Heart right ventricle (tissue), 16 donors: ENCODE measurements around the gene DENND4B. TPM values are rescaled to one million over a fixed set of nuclear protein-coding genes. Genes with fewer than 3 reads are reported as not detected.

Source experiments
- ATAC-seq, 8 donors: fragments of 200-7000 bp; cut with Tn5 transposase; one replicate each; pipeline ENCODE4 v1.9.1; 2020; ENCODE audit warnings: mild to moderate bottlenecking in 8 of 8, moderate library complexity in 8 of 8, moderate number of reproducible peaks in 1 of 8
- DNase-seq, 2 donors: peaks; one replicate each; pipeline ENCODE4 v3.0.0-alpha.2; 2020
- H3K27ac ChIP-seq, 10 donors: fragments of 200-600 bp; sonication (generic) in 2 of 10; one replicate each; pipeline versions ENCODE4 v1.5.0 to v1.8.0; 2020 to 2022; ENCODE audit warnings: mild to moderate bottlenecking in 3 of 10
- H3K27me3 ChIP-seq, 7 donors: fragments of 200-600 bp; one replicate each; pipeline ENCODE4 v1.8.0; 2021 to 2022; ENCODE audit warnings: mild to moderate bottlenecking in 2 of 7
- H3K36me3 ChIP-seq, 9 donors: fragments of 200-600 bp; sonication (generic) in 1 of 9; one replicate each; pipeline versions ENCODE4 v1.5.0 to v1.8.0; 2020 to 2022; ENCODE audit warnings: mild to moderate bottlenecking in 2 of 9
- H3K4me1 ChIP-seq, 9 donors: fragments of 200-600 bp; sonication (generic) in 1 of 9; one replicate each; pipeline versions ENCODE4 v1.5.0 to v1.8.0; 2020 to 2022; ENCODE audit warnings: mild to moderate bottlenecking in 4 of 9
- H3K4me3 ChIP-seq, 10 donors: fragments of 200-600 bp; sonication (generic) in 2 of 10; one replicate each; pipeline versions ENCODE4 v1.5.0 to v1.8.0; 2020 to 2022; ENCODE audit warnings: mild to moderate bottlenecking in 7 of 10, moderate library complexity in 2 of 10
- H3K9me3 ChIP-seq, 11 donors: fragments of 200-600 bp in 10 of 11; sonication (generic) in 2 of 11; one replicate each; pipeline versions ENCODE4 v1.5.0 to v1.8.0; 2013 to 2022; ENCODE audit warnings: mild to moderate bottlenecking in 2 of 11, control low read depth in 1 of 11, moderate library complexity in 1 of 11
- WGBS, 2 donors: extraction: QIAGEN DNeasy Blood & Tissue Kit; methylation state at CpG; one replicate each; pipeline ENCODE4 v1.1.7; 2013; ENCODE audit warnings: inconsistent platforms in 1 of 2; 5-methylcytosine and 5-hydroxymethylcytosine counted together
- intact Hi-C, 10 donors: fragments of 100-400 bp; cut with DNase I; formaldehyde crosslinking; loops; one replicate each; pipeline versions ENCODE4 v1.11.1 to v1.14.2; 2022
- polyA plus RNA-seq, 2 donors: library from polyadenylated mRNA; stranded (reverse); fragments of 200-250 nt; gene quantifications; one replicate each; pipeline ENCODE4 v1.2.3, GENCODE V29; 2013
- total RNA-seq, 10 donors: library from RNA; stranded (reverse); fragmentation: NEBNext Ultra II Directional in 3 of 10; extraction: Animal tissue kit (Norgen Biotek cat#: 25700) in 3 of 10; gene quantifications; one replicate each; pipeline versions ENCODE4 v1.2.1 to v1.2.4, GENCODE V29; 2021 to 2023
- TF ChIP-seq, protein P1 (sequence below), 9 donors: fragments of 200-600 bp; sonication (generic) in 2 of 9; IDR thresholded peaks; one replicate each; pipeline versions ENCODE4 v1.5.0 to v1.8.0; 2021 to 2022; ENCODE audit warnings: antibody characterized with exemption in 9 of 9, mild to moderate bottlenecking in 5 of 9, moderate library complexity in 1 of 9
- donor health status: Arrhythmogenic right ventricular cardiomyopathy.
- donor health status: ischemic (EF 13 %, LVEDD 7.1; RV severe dilation, severe dysfunction).
- donor health status: healthy with polysubstance abuse.
- donor health status: DM: no; HTN: yes; CAD: no.
- donor health status: DM: no; HTN: no; CAD: no.
- donor health status: ischemic (EF 25% LVEDD 6.9; RV normal size, moderate dysfunction).
- donor health status: ischemic (EF 25% LVEDD 5.7; RV mildly dilated, moderate dysfunction).
- donor health status: healthy.
- donor health status: DM: yes; HTN: yes; CAD: no.
- donor health status: Ischemic cardiomyopathy.
- donor health status: ischemic (EF 35%, LVEDD 5.7; RV mildly dilated, moderate dysfunction).
- donor health status: nonischemic (EF 11% LVEDD 7.7; RV severe dilation, severe dysfunction).
- donor health status: DM: yes; HTN: yes; CAD: no.
- donor health status: PGD.
- donor health status: ischemic (EF 29% LVEDD 5.4; RV normal size, mild dysfunction).
- donor health status: nonischemic (EF 23%, LVEDD 6.1; RV moderate dilation, normal function).

Gene DENND4B
- total and polyA plus RNA-seq, 12 donors, result 23.7 to 68.2 (median 39.0) TPM

DNA sequence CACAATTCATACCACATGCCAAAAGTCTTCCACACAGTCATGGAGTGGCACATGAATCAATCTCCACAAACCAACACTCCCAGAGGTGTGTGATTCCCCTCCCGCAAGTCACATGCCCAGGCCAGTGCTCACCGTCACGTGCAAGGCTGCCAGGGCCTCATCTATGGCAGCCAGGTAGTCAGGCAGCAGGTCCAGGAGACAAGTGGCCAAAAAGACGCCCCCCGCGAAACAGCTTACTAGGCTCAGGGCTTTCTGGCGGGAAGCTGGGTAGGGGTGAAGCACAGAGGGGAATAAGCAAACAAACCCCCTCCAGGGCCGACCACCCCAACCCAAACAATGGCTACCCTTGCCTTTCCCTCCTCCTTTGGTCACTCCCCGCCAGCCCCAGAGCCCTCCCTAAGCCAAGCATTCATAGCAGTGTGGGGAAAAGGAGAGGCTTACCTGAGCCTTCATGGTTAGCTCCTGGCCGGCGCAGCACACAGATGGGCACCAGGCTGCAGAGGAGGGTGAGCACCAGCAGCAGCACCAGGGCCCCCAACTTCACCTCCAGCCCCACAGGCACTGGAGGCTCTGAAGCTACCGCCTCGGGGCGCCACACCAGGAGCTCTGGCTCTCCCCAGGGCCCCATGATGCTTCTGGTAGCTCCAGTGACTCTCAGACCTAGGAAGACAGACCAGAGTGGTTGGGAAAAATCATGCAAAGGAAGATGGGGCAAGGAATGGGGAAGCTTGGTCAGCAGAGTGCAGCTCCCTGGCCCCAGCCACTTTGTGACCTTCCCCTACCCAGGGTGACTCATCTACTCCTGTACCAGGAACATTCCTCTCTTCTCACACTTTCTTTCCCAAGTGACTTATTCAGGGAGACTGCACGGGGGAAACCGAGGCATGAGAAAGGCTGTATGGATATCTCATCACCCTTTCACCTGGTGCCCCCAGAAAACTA lies 15.8 kb upstream of the DENND4B start:
- Histone ChIP-seq H3K4me3 (peak overlapping the region; percentile 43 to 83 (median 76)), H3K4me1 (peaks cover 25 to 79% (median 57%) of the 10 kb centered on the region in 9 donors), H3K27ac (peak overlapping the region; percentile 90 to 98 (median 96)), H3K27me3 (no peaks in the 10 kb centered on the region), H3K36me3 (peaks cover 0 to 29% (median 10%) of the 10 kb centered on the region in 9 donors), H3K9me3 (no peaks in the 10 kb centered on the region)
- TF ChIP-seq, protein P1, sequence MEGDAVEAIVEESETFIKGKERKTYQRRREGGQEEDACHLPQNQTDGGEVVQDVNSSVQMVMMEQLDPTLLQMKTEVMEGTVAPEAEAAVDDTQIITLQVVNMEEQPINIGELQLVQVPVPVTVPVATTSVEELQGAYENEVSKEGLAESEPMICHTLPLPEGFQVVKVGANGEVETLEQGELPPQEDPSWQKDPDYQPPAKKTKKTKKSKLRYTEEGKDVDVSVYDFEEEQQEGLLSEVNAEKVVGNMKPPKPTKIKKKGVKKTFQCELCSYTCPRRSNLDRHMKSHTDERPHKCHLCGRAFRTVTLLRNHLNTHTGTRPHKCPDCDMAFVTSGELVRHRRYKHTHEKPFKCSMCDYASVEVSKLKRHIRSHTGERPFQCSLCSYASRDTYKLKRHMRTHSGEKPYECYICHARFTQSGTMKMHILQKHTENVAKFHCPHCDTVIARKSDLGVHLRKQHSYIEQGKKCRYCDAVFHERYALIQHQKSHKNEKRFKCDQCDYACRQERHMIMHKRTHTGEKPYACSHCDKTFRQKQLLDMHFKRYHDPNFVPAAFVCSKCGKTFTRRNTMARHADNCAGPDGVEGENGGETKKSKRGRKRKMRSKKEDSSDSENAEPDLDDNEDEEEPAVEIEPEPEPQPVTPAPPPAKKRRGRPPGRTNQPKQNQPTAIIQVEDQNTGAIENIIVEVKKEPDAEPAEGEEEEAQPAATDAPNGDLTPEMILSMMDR (IDR thresholded peaks at IDR 0.05), result no peak
- intact Hi-C loops, result no loop called here
- DNase-seq (no peak), ATAC-seq (peak in 1 of 8 donors; percentile 8)
- 35 to 46% methylated on average over 16 of the region's 16 CpGs for WGBS, 2 donors

DNA sequence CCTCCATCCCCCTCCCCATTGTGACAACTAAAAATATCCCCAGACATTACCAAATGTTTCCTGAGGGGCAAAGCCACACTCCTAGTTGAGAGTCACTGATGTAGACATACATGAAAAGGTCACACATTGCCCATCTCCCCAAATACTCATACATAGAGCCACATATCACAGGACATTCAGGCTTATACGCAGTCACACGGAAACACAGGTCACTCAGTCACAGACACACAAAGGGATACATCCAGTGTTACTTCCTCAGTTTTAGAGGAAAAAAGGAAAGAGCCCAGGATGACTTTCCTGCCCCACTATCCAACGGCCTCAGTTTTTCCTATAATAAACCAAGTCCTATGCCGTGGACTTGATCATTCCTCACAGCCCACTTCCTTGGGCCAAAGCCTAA lies 14.9 kb upstream of the DENND4B start:
- Histone ChIP-seq H3K4me3 (peak overlapping the region in 2 of 10 donors; percentile 66 to 74), H3K27ac (peak overlapping the region in 6 of 10 donors; percentile 95 to 98 (median 96)), H3K27me3 (no peaks in the 10 kb centered on the region), H3K4me1 (peaks cover 25 to 83% (median 62%) of the 10 kb centered on the region in 9 donors), H3K36me3 (peaks cover 0 to 29% (median 10%) of the 10 kb centered on the region in 9 donors), H3K9me3 (no peaks in the 10 kb centered on the region)
- TF ChIP-seq, protein P1 (IDR thresholded peaks at IDR 0.05), result no peak
- WGBS, 2 donors, result 62 to 71% methylated on average over 4 of the region's 4 CpGs
- intact Hi-C loops, result no loop called here
- ATAC-seq (no peak), DNase-seq (no peak)

DNA sequence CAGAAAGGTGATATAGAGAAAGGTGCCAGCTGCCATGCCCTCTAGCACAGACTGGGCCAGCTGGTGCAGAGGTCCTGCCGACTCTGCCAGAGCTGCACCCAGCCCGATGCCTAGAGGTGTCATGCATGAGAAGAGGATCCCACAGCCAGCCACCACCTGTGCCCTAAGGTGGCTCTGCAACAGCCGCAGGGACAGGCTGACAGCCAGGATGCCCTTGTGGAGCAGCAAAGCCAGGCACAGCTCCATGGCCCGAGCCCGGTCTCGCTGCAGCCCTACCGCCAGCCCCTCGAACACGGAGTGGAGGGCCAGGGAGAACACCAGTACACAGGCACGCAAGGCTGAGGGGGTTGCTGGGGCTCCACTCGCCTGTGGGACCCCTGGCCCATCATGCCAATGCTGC lies 13.7 kb upstream of the DENND4B start:
- Histone ChIP-seq H3K27ac (peak overlapping the region in 6 of 10 donors; percentile 58 to 98 (median 94)), H3K4me3 (no peak overlapping the region), H3K27me3 (no peaks in the 10 kb centered on the region), H3K4me1 (peaks cover 20 to 83% (median 67%) of the 10 kb centered on the region in 9 donors), H3K9me3 (no peaks in the 10 kb centered on the region), H3K36me3 (peaks cover 0 to 29% (median 10%) of the 10 kb centered on the region in 9 donors)
- TF ChIP-seq, protein P1 (IDR thresholded peaks at IDR 0.05), result no peak
- intact Hi-C loops, result no loop called here
- DNase-seq (no peak), ATAC-seq (no peak)
- WGBS, 2 donors, result 90 to 97% methylated on average over 11 of the region's 11 CpGs

DNA sequence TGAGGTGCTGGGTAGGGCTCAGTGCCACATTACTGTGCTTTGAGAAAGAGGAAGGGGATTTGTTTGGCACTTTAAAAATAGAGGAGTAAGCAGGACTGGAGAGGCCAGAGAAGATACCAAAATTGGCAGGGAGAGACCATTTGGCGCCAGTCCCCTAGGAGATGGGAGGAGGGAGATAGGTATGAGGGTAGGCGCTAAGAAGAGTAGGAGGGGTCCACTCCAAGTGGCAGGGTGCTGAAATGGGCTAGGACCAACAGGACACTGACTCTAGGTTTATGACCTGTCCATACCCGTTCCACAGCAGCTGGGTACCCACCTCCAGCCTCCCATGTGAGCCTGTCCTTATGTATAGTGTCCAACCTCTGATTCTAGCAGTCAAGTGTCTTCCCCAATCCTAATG lies 12.9 kb upstream of the DENND4B start:
- Histone ChIP-seq H3K27me3 (no peaks in the 10 kb centered on the region), H3K27ac (peak overlapping the region in 9 of 10 donors; percentile 58 to 98 (median 95)), H3K4me1 (peaks cover 18 to 84% (median 63%) of the 10 kb centered on the region in 9 donors), H3K4me3 (peak overlapping the region in 1 of 10 donors; percentile 98), H3K36me3 (peaks cover 0 to 35% (median 10%) of the 10 kb centered on the region in 9 donors), H3K9me3 (no peaks in the 10 kb centered on the region)
- DNase-seq (no peak), ATAC-seq (no peak)
- TF ChIP-seq, protein P1 (IDR thresholded peaks at IDR 0.05), result no peak
- WGBS, 2 donors, result 38 to 46% methylated on average over 3 of the region's 3 CpGs
- intact Hi-C loops, result loop anchor here in 1 of 10 donors (10.0 kb wide), 1 partner anchor 165 kb away; no protein-coding TSS in a partner anchor
